ENCODE measurements around the gene TBPL1. TPM values are rescaled to one million over a fixed set of nuclear protein-coding genes. Genes with fewer than 3 reads are reported as not detected.

Gene TBPL1
- total and polyA plus RNA-seq, 2 of the 8 experiments (the other 6 are each of a cell fraction or from before 2014, with no cell fraction given) = 32.5 to 67.0 TPM

DNA sequence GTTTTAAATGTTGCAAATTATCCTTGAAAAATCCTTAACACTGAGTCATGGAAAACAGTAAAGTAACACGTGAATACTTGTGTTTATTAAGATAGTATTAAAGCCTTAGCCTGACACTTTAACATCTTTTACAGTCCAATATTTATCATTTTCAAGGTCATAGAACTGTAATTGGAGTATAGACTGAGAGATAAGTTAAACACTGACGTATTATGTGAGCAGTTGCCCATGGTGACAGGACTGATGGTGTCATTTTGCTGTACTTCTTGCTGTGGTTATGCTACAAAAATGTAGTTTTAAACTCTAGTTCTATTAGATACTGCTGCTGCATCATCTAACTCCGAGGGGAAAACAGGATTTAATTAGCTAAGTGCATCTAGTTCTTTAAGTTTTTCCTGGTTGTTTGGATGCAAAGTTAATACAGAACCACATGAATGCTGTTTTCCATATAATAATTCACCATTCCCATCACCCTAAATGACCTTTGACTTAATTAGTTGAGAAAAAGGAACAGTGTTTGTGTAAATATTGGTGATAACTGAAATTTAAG is 61.6 kb downstream of the TBPL1 start:
- Histone ChIP-seq H3K79me1 (ENCODE audit: low read depth, low read length) (no peaks in the 10 kb centered on the region), H3K23me2 (ENCODE audit: low read depth, low read length) (no peaks in the 10 kb centered on the region), H2AK5ac (ENCODE audit: low read depth, low read length) (no peak overlapping the region), H4K20me1 (replicated peaks in 1 of 2; ENCODE audit: control insufficient read depth in 1 of 2, insufficient read depth in 2 of 2, low read length in 2 of 2) (no peaks in the 10 kb centered on the region), H2BK15ac (ENCODE audit: low read length) (no peak overlapping the region), H2AFZ (ENCODE audit: low read length) (no peak overlapping the region), H2BK120ac (replicated peaks; ENCODE audit: low read depth, low read length) (no peak overlapping the region), H4K5ac (ENCODE audit: insufficient read length, low read depth, low read length) (no peak overlapping the region), H4K8ac (ENCODE audit: extremely low read depth, insufficient read depth, low read length) (no peak overlapping the region), H3K79me2 (ENCODE audit: control insufficient read depth in 1 of 2, insufficient read depth in 2 of 2, low read length in 2 of 2) (no peaks in the 10 kb centered on the region), H4K91ac (replicated peaks; ENCODE audit: insufficient read length, low read length) (no peak overlapping the region), H2BK12ac (ENCODE audit: low read depth, low read length) (no peak overlapping the region), H3K27ac (ENCODE audit: low read depth, low read length) (no peak overlapping the region), H2BK20ac (ENCODE audit: low read length) (no peak overlapping the region), H3K4me3 (ENCODE audit: extremely low read depth in 1 of 4, insufficient read depth in 2 of 4, low read depth in 3 of 4, low read length in 4 of 4) (no peak overlapping the region), H3K4ac (replicated peaks; ENCODE audit: insufficient read length, low read depth, low read length) (no peak overlapping the region), H3K27me3 (replicated peaks in 1 of 4; ENCODE audit: control insufficient read depth in 3 of 4, extremely low read depth in 1 of 4, insufficient read depth in 3 of 4, low read length in 3 of 4) (no peaks in the 10 kb centered on the region), H3K56ac (replicated peaks; ENCODE audit: insufficient read length, low read depth, low read length) (no peak overlapping the region), H3K14ac (ENCODE audit: insufficient read length) (no peak overlapping the region), H3K18ac (ENCODE audit: extremely low read depth, low read length) (no peak overlapping the region), H3K36me3 (ENCODE audit: control insufficient read depth in 2 of 4, insufficient read depth in 4 of 4, low read length in 3 of 4) (no peaks in the 10 kb centered on the region), H3K9me3 (ENCODE audit: insufficient read depth in 2 of 2, low read depth in 1 of 2, low read length in 1 of 2) (no peaks in the 10 kb centered on the region), H3K9ac (replicated peaks in 1 of 4; ENCODE audit: extremely low read depth in 1 of 4, low read depth in 3 of 4, low read length in 3 of 4) (no peak overlapping the region), H2BK5ac (ENCODE audit: low read depth, low read length) (no peak overlapping the region), H3K4me2 (ENCODE audit: insufficient read depth in 1 of 2, low read depth in 2 of 2, low read length in 2 of 2) (no peak overlapping the region), H3K23ac (ENCODE audit: insufficient read length) (no peak overlapping the region), H3K4me1 (replicated peaks in 1 of 4; ENCODE audit: control insufficient read depth in 3 of 4, insufficient read depth in 4 of 4, low read length in 3 of 4) (peaks cover 0 to 3% (median 1%) of the 10 kb centered on the region in 4 experiments; a peak in 2 of 7 replicates)
- FAIRE-seq = no peak
- ChIA-PET POLR2A (ENCODE audit: partially characterized antibody) (no interaction called here), CTCF (ENCODE audit: partially characterized antibody) (interaction anchor here (1.0 to 2.6 kb wide), 6 partner anchors 10 to 197 kb away, joined by 3 to 8 read pairs (median 3); no protein-coding TSS in a partner anchor)
- WGBS, 2 experiments (ENCODE audit: extremely low coverage in 1 of 2, insufficient coverage in 1 of 2, insufficient read length in 1 of 2, insufficient replicate concordance in 2 of 2, low coverage in 1 of 2, low lambda C conversion rate in 2 of 2, missing lambda C conversion rate in 1 of 2) = 89% methylated on average over 3 of the region's 3 CpGs; no CpG with 5 or more reads in 1 of the 2 experiments
- no peak for DNase-seq (ENCODE audit: low read depth in 1 of 2, low spot score in 2 of 2)
- TF ChIP-seq HDAC6 (IDR thresholded peaks at IDR 0.05; ENCODE audit: low read depth, low read length) = no peak
- no peak for TF ChIP-seq BCL11A (IDR thresholded peaks at IDR 0.05; ENCODE audit: low read depth in 2 of 2, low read length in 2 of 2)
- TF ChIP-seq CBX5 (IDR thresholded peaks at IDR 0.05; ENCODE audit: low read depth, low read length) = no peak
- TF ChIP-seq MAFK (IDR thresholded peaks at IDR 0.05; ENCODE audit: low read depth, low read length) = no peak
- TF ChIP-seq, protein P1, sequence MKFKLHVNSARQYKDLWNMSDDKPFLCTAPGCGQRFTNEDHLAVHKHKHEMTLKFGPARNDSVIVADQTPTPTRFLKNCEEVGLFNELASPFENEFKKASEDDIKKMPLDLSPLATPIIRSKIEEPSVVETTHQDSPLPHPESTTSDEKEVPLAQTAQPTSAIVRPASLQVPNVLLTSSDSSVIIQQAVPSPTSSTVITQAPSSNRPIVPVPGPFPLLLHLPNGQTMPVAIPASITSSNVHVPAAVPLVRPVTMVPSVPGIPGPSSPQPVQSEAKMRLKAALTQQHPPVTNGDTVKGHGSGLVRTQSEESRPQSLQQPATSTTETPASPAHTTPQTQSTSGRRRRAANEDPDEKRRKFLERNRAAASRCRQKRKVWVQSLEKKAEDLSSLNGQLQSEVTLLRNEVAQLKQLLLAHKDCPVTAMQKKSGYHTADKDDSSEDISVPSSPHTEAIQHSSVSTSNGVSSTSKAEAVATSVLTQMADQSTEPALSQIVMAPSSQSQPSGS (IDR thresholded peaks at IDR 0.05; ENCODE audit: low read length) = no peak
- TF ChIP-seq EGR1 (IDR thresholded peaks at IDR 0.05; ENCODE audit: borderline replicate concordance, low read depth, low read length) = no peak
- TF ChIP-seq TCF12 (IDR thresholded peaks at IDR 0.05; ENCODE audit: low read depth, low read length) = no peak
- TF ChIP-seq TAF7 (optimal IDR thresholded peaks at IDR 0.05; ENCODE audit: borderline replicate concordance, low read depth, low read length) = no peak
- TF ChIP-seq ASH2L (IDR thresholded peaks at IDR 0.05; ENCODE audit: low read length) = no peak
- no peak for TF ChIP-seq JUND (IDR thresholded peaks at IDR 0.05; ENCODE audit: low read length)
- no peak for TF ChIP-seq POLR2A (IDR thresholded peaks at IDR 0.05; ENCODE audit: control extremely low read depth in 1 of 2, low read depth in 2 of 2, low read length in 2 of 2)
- no peak for TF ChIP-seq EP300 (IDR thresholded peaks at IDR 0.05; ENCODE audit: borderline replicate concordance in 1 of 2, low read depth in 2 of 2, low read length in 2 of 2)
- no peak for TF ChIP-seq TAF1 (IDR thresholded peaks at IDR 0.05; ENCODE audit: low read depth, low read length)
